Neural cell (in vitro differentiated cells): ENCODE results near the gene ZFP62. TPM values are rescaled to one million over a fixed set of nuclear protein-coding genes. Genes with fewer than 3 reads are reported as not detected.

Source experiments
- H2AFZ ChIP-seq: fragments of 200-600, 300-800 bp; sonication (generic), shearing (Covaris generic); 2 replicates; pipeline ENCODE4 v1.6.0; 2014; ENCODE audit warnings: low read depth, mild to moderate bottlenecking, antibody characterized with exemption, low read length, moderate library complexity
- H3F3A ChIP-seq: fragments of 200-600 bp; shearing (Covaris generic); 2 replicates; pipeline ENCODE4 v1.6.1; 2016; ENCODE audit warnings: mild to moderate bottlenecking, moderate library complexity, mixed read lengths, antibody characterized with exemption, low read length; ENCODE audit not compliant: insufficient read depth, poor library complexity, severe bottlenecking
- H3K27ac ChIP-seq: fragments of 200-600, 300-800 bp; sonication (generic), shearing (Covaris generic); 2 replicates; pipeline ENCODE4 v1.5.1; 2014; ENCODE audit warnings: mild to moderate bottlenecking, low read length, moderate library complexity
- H3K27me3 ChIP-seq: fragments of 300-800, 200-600 bp; sonication (generic), shearing (Covaris generic); 2 replicates; pipeline ENCODE4 v1.6.0; 2014; ENCODE audit warnings: mild to moderate bottlenecking, low read depth, low read length, moderate library complexity; ENCODE audit not compliant: insufficient read depth
- H3K36me3 ChIP-seq: fragments of 300-800, 200-600 bp; sonication (generic), shearing (Covaris generic); 2 replicates; pipeline ENCODE4 v1.5.1; 2014; ENCODE audit warnings: mild to moderate bottlenecking, antibody characterized with exemption, low read length, moderate library complexity; ENCODE audit not compliant: insufficient read depth
- H3K4me2 ChIP-seq: fragments of 300-800, 200-600 bp; sonication (generic), shearing (Covaris generic); 2 replicates; pipeline ENCODE4 v1.6.0; 2014; ENCODE audit warnings: mild to moderate bottlenecking, low read length
- H3K4me3 ChIP-seq: fragments of 300-800, 200-600 bp; sonication (generic), shearing (Covaris generic); 2 replicates; pipeline ENCODE4 v1.5.1; 2014; ENCODE audit warnings: mild to moderate bottlenecking, low read length, moderate library complexity
- H3K79me2 ChIP-seq: fragments of 200-600 bp; shearing (Covaris generic); replicated peaks from 2 replicates; pipeline ENCODE4 v1.6.0; 2014; ENCODE audit warnings: mild to moderate bottlenecking, low read length, moderate library complexity; ENCODE audit not compliant: insufficient read depth
- H3K9ac ChIP-seq: fragments of 300-800, 200-600 bp; sonication (generic), shearing (Covaris generic); 2 replicates; pipeline ENCODE4 v1.6.1; 2016; ENCODE audit warnings: mild to moderate bottlenecking, low read length, mixed read lengths
- H3K9me2 ChIP-seq: fragments of 200-600 bp; shearing (Covaris generic); 2 replicates; pipeline ENCODE4 v1.6.1; 2016; ENCODE audit warnings: mild to moderate bottlenecking, low read length, mixed read lengths; ENCODE audit not compliant: insufficient read depth
- H3K9me3 ChIP-seq: fragments of 200-600, 300-800 bp; sonication (generic), shearing (Covaris generic); 2 replicates; pipeline ENCODE4 v1.6.1; 2016; ENCODE audit warnings: mild to moderate bottlenecking, mixed run types, low read length, moderate library complexity, mixed read lengths
- H4K20me1 ChIP-seq: fragments of 200-600 bp; shearing (Covaris generic); 2 replicates; pipeline ENCODE4 v1.6.1; 2016; ENCODE audit warnings: mild to moderate bottlenecking, mixed run types; ENCODE audit not compliant: insufficient read depth
- CTCF ChIP-seq: fragments of 450-650 bp; IDR thresholded peaks from 2 replicates; pipeline ENCODE4 v1.5.1; 2014; ENCODE audit warnings: antibody characterized with exemption, mild to moderate bottlenecking, moderate library complexity; ENCODE audit not compliant: poor library complexity, severe bottlenecking
- EP300 ChIP-seq: fragments of 450-650 bp; conservative IDR thresholded peaks from 2 replicates; pipeline ENCODE4 v1.6.1; 2014; ENCODE audit warnings: antibody characterized with exemption, mild to moderate bottlenecking, moderate library complexity; ENCODE audit not compliant: poor library complexity, severe bottlenecking
- EZH2 ChIP-seq: fragments of 200-600, 300-800 bp; shearing (Covaris generic), sonication (generic); IDR thresholded peaks from 2 replicates; pipeline ENCODE4 v1.6.1; 2014; ENCODE audit warnings: antibody characterized with exemption, low read length, borderline replicate concordance, mild to moderate bottlenecking; ENCODE audit not compliant: insufficient read depth, poor library complexity, severe bottlenecking
- MXI1 ChIP-seq: fragments of 450-650 bp; conservative IDR thresholded peaks from 2 replicates; pipeline ENCODE4 v1.6.1; 2014; ENCODE audit warnings: antibody characterized with exemption, mild to moderate bottlenecking; ENCODE audit not compliant: poor library complexity, severe bottlenecking
- POLR2AphosphoS5 ChIP-seq: IDR thresholded peaks from 2 replicates; pipeline ENCODE4 v1.6.1; 2012
- RAD21 ChIP-seq: fragments of 450-650 bp; conservative IDR thresholded peaks from 2 replicates; pipeline ENCODE4 v1.6.1; 2014; ENCODE audit warnings: antibody characterized with exemption, mild to moderate bottlenecking, moderate library complexity
- REST ChIP-seq: IDR thresholded peaks from 2 replicates; pipeline ENCODE4 v1.6.1; 2012; ENCODE audit warnings: borderline replicate concordance
- SMC3 ChIP-seq: fragments of 450-650 bp; conservative IDR thresholded peaks from 2 replicates; pipeline ENCODE4 v1.6.1; 2014; ENCODE audit warnings: antibody characterized with exemption, mild to moderate bottlenecking, moderate library complexity; ENCODE audit not compliant: poor library complexity
- TAF1 ChIP-seq: IDR thresholded peaks from 2 replicates; pipeline ENCODE4 v1.6.1; 2012; ENCODE audit warnings: low read depth
- polyA plus RNA-seq: library from polyadenylated mRNA; depleted of rRNA; stranded (reverse); fragments of >200 nt; gene quantifications from 2 replicates; pipeline ENCODE4 v1.2.3, GENCODE V29; 2014

ZFP62 gene
- polyA plus RNA-seq, 1 donor from 2014 or later, result 69.1 TPM

- no peak overlapping the region for H3K4me2 ChIP-seq
- no peaks in the 10 kb centered on the region for H3K79me2 ChIP-seq
- no peaks in the 10 kb centered on the region for H4K20me1 ChIP-seq
- TF ChIP-seq MXI1 (no peak), SMC3 (no peak), EZH2 (no peak), TAF1 (no peak), RAD21 (no peak), EP300 (no peak), CTCF (no peak), POLR2AphosphoS5 (no peak), REST (no peak)
- H2AFZ ChIP-seq, result no peak overlapping the region
- H3K4me3 ChIP-seq, result no peak overlapping the region
- no peaks in the 10 kb centered on the region for H3K9me2 ChIP-seq
- H3K36me3 ChIP-seq, result no peaks in the 10 kb centered on the region
- H3K27me3 ChIP-seq, result no peaks in the 10 kb centered on the region
- no peak overlapping the region for H3K27ac ChIP-seq
- no peaks in the 10 kb centered on the region for H3F3A ChIP-seq
- no peaks in the 10 kb centered on the region for H3K9me3 ChIP-seq
- H3K9ac ChIP-seq, result no peak overlapping the region
Observed at GRCh38 chr5:180865981-180866695, 5.1 kb upstream of the ZFP62 start.

- Histone ChIP-seq H3K9me2 (no peaks in the 10 kb centered on the region), H3K4me2 (no peak overlapping the region), H3K4me3 (no peak overlapping the region), H4K20me1 (no peaks in the 10 kb centered on the region), H3K9ac (no peak overlapping the region), H2AFZ (no peak overlapping the region), H3K79me2 (peaks cover 8% of the 10 kb centered on the region), H3K36me3 (peaks cover 10% of the 10 kb centered on the region), H3K27ac (no peak overlapping the region), H3K9me3 (no peaks in the 10 kb centered on the region), H3K27me3 (no peaks in the 10 kb centered on the region), H3F3A (no peaks in the 10 kb centered on the region)
- no peak for TF ChIP-seq REST
- no peak for TF ChIP-seq CTCF
- no peak for TF ChIP-seq EP300
- no peak for TF ChIP-seq TAF1
- TF ChIP-seq EZH2, result no peak
- no peak for TF ChIP-seq MXI1
- no peak for TF ChIP-seq SMC3
- TF ChIP-seq RAD21, result no peak
- TF ChIP-seq POLR2AphosphoS5, result no peak
Observed at GRCh38 chr5:180862645-180863044, 1.6 kb upstream of the ZFP62 start.
